Stomach (tissue), 9 donors: ENCODE data around the gene EIF1AX. TPM values are rescaled to one million over a fixed set of nuclear protein-coding genes. Genes with fewer than 3 reads are reported as not detected.

Experiments used
- DNase-seq, 2 donors: peaks; one replicate each; pipeline versions ENCODE4 v3.0.0 to v3.0.0-alpha.2; 2013 to 2019
- H3K27ac ChIP-seq, 5 donors: fragments of 200-600 bp in 4 of 5; sonication (generic) in 4 of 5; one replicate each; pipeline ENCODE4 v1.5.1; 2013 to 2019; ENCODE audit warnings: mild to moderate bottlenecking in 1 of 5, moderate library complexity in 1 of 5
- H3K27me3 ChIP-seq, 3 donors: fragments of 200-600 bp; sonication (generic); one replicate each; pipeline ENCODE4 v1.5.1; 2017 to 2019; ENCODE audit warnings: mixed run types in 1 of 3
- H3K36me3 ChIP-seq, 4 donors: fragments of 200-600 bp; sonication (generic); 1 replicate in 3 of 4; 2 replicates in 1 of 4; pipeline ENCODE4 v1.5.1; 2016 to 2019
- H3K4me1 ChIP-seq, 4 donors: fragments of 200-600 bp; sonication (generic); one replicate each; pipeline ENCODE4 v1.5.1; 2016 to 2019
- H3K4me3 ChIP-seq, 4 donors: fragments of 200-600 bp; sonication (generic) in 3 of 4; one replicate each; pipeline ENCODE4 v1.5.1; 2016 to 2019; ENCODE audit warnings: mild to moderate bottlenecking in 1 of 4
- H3K9me3 ChIP-seq, 4 donors: fragments of 200-600 bp; sonication (generic); one replicate each; pipeline ENCODE4 v1.5.1; 2016 to 2019
- CTCF ChIP-seq, 7 experiments: fragments of 450-650 bp in 4 of 7; fragments of 200-600 bp in 3 of 7; sonication (generic) in 3 of 7; IDR thresholded peaks; one replicate each; pipeline ENCODE4 v1.5.1; 2016 to 2019; ENCODE audit warnings: antibody characterized with exemption in 7 of 7, control low read depth in 2 of 7, mild to moderate bottlenecking in 1 of 7
- EP300 ChIP-seq: sonication (generic); formaldehyde crosslinking; IDR thresholded peaks from one replicate; pipeline ENCODE4 v1.6.1; 2017; ENCODE audit warnings: antibody characterized with exemption
- POLR2A ChIP-seq, 4 donors: fragments of 450-650 bp; IDR thresholded peaks; one replicate each; pipeline ENCODE4 v1.6.1; 2016; ENCODE audit warnings: antibody characterized with exemption in 4 of 4, control low read depth in 2 of 4, mild to moderate bottlenecking in 1 of 4, moderate library complexity in 1 of 4
- POLR2AphosphoS5 ChIP-seq, 3 donors: sonication (generic); formaldehyde crosslinking; IDR thresholded peaks; one replicate each; pipeline ENCODE4 v1.6.1; 2016; ENCODE audit warnings: antibody characterized with exemption in 3 of 3
- WGBS, 5 donors: extraction: QIAGEN DNeasy Blood & Tissue Kit in 3 of 5; methylation state at CpG; one replicate each; pipeline versions ENCODE4 v1.1.5 to v1.1.7; 2013 to 2018; 5-methylcytosine and 5-hydroxymethylcytosine counted together
- intact Hi-C: fragments of 100-400 bp; cut with DNase I; formaldehyde crosslinking; loops from one replicate; pipeline ENCODE4 v1.15.1; 2023; ENCODE audit warnings: low total_unique reads
- polyA plus RNA-seq, 3 donors: library from polyadenylated mRNA; stranded (reverse); fragments of 200-250 nt; gene quantifications; one replicate each; pipeline ENCODE4 v1.2.3, GENCODE V29; 2013
- total RNA-seq, 5 donors: library from RNA; depleted of rRNA; stranded (reverse); fragments of >200 nt; gene quantifications; one replicate each; pipeline versions ENCODE4 v1.1.0 to v1.2.3, GENCODE V29; 2014 to 2016
- donor health status: healthy with polysubstance abuse.
- donor health status: Bipolar disorder and iron deficiency.
- donor health status: healthy.

Gene EIF1AX
- total and polyA plus RNA-seq, 8 donors, result 25.0 to 85.2 (median 37.7) TPM

- no peak for TF ChIP-seq EP300
- no peak for TF ChIP-seq CTCF (IDR thresholded peaks at IDR 0.05)
- no peak for TF ChIP-seq POLR2A (IDR thresholded peaks at IDR 0.05)
- no peak for TF ChIP-seq POLR2AphosphoS5 (IDR thresholded peaks at IDR 0.05)
These were observed 30.4 kb downstream of the EIF1AX start for GRCh38 chrX:20111271-20111670.

GRCh38 chrX:20101934-20102581 is 39.6 kb downstream of the EIF1AX start:
- Histone ChIP-seq H3K36me3 (no peaks in the 10 kb centered on the region), H3K4me3 (no peak overlapping the region), H3K4me1 (peaks cover 0 to 10% (median 2%) of the 10 kb centered on the region in 4 donors), H3K27me3 (no peaks in the 10 kb centered on the region), H3K9me3 (peaks cover 0 to 4% (median 0%) of the 10 kb centered on the region in 4 donors), H3K27ac (peak overlapping the region; percentile 43 to 78 (median 50))
- intact Hi-C loops, result no loop called here
- WGBS, 5 donors, result 29 to 63% (median 42%) methylated on average over 2 of the region's 2 CpGs
- peak in 1 of 2 donors; percentile 20 for DNase-seq
- TF ChIP-seq CTCF (IDR thresholded peaks at IDR 0.05) (no peak), POLR2AphosphoS5 (IDR thresholded peaks at IDR 0.05) (peak in 2 of 3 donors; percentile 19 to 29)

More at GRCh38 chrX:20111271-20111670, 30.4 kb downstream of the EIF1AX start:
- Histone ChIP-seq H3K27ac (no peak overlapping the region), H3K27me3 (peaks cover 0 to 6% (median 6%) of the 10 kb centered on the region in 3 donors), H3K36me3 (no peaks in the 10 kb centered on the region), H3K9me3 (no peaks in the 10 kb centered on the region), H3K4me1 (peaks cover 0 to 5% (median 5%) of the 10 kb centered on the region in 4 donors), H3K4me3 (no peak overlapping the region)
- 91 to 98% (median 95%) methylated on average over 10 of the region's 10 CpGs for WGBS, 5 donors
- no peak for DNase-seq
- intact Hi-C loops, result no loop called here

- Histone ChIP-seq H3K4me1 (no peaks in the 10 kb centered on the region), H3K27ac (no peak overlapping the region), H3K9me3 (no peaks in the 10 kb centered on the region), H3K27me3 (no peaks in the 10 kb centered on the region), H3K36me3 (no peaks in the 10 kb centered on the region), H3K4me3 (no peak overlapping the region)
- no peak for TF ChIP-seq EP300
- no peak for TF ChIP-seq POLR2A (IDR thresholded peaks at IDR 0.05)
- no peak for TF ChIP-seq CTCF (IDR thresholded peaks at IDR 0.05)
- intact Hi-C loops, result no loop called here
- WGBS, 5 donors, result 78 to 94% (median 80%) methylated on average over 3 of the region's 3 CpGs
- no peak for DNase-seq
These were observed 50.1 kb downstream of the EIF1AX start for GRCh38 chrX:20091499-20091898.

GRCh38 chrX:20089845-20090244 is 51.8 kb downstream of the EIF1AX start:
- TF ChIP-seq EP300 (no peak), CTCF (IDR thresholded peaks at IDR 0.05) (no peak)
- no peaks in the 10 kb centered on the region for H3K27me3 ChIP-seq
- H3K27ac ChIP-seq, result no peak overlapping the region
- no peak overlapping the region for H3K4me3 ChIP-seq
- 66 to 79% (median 74%) methylated on average over 6 of the region's 6 CpGs for WGBS, 5 donors
- H3K9me3 ChIP-seq, result no peaks in the 10 kb centered on the region
- no peaks in the 10 kb centered on the region for H3K4me1 ChIP-seq
- H3K36me3 ChIP-seq, result no peaks in the 10 kb centered on the region
- intact Hi-C loops, result no loop called here
- no peak for DNase-seq
